GM18520 (cell line): Measurements from ENCODE around the gene RIC8B.

Experiments
- ATAC-seq: cut with Tn5 transposase; IDR thresholded peaks from one replicate; pipeline ENCODE4 v1.9.1; 2021; ENCODE audit not compliant: unreplicated experiment

RIC8B gene

DNA sequence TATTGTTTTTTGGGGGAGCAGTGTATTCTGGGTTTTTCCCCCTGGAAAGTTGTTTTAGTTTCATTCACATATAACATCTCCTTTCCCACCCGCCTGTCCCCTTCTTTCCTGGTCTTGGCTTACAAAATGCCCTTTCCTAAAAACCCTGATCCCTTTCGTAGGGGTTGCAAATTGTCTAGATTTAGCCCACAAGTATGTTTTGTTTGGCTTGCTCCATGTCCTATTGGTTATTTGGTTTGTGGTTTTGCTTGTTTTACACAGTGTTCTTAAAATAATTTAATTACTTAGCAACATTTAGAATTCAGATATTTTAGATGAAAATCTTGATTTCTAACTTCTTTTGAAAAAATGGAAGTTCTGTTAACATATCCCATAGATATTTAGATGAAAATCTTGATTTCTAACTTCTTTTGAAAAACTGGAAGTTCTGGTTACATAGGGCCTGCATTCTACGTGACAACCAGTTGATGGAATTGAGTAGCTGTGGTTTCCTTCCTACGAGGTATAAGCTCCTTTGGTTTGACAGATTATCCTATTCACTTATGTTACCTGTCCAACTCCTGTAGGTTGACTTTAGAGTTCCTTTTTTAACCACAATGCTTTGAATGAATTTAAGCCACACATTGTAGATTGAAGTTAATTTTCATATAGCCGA lies 92.1 kb downstream of the RIC8B start:
- no peak for ATAC-seq

DNA sequence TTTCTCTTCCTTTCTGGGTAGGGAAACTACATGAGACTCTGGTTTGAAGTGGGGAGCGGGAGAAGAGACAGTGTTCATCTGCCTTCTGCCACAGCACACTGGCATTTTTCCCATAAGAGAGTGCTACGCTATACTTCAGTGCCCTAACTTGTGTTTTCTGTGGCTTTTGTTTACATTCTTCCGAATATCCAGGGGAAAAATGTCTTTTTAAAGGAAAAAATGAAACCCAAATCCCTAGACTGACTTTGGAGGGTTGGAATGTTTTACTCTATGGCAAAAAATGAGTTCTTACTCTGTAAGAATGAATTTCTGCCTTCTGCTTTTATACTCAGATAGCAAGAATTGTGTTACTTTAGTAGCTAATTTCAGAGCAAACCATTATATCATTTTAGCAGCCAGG lies 93.2 kb downstream of the RIC8B start:
- ATAC-seq = no peak

DNA sequence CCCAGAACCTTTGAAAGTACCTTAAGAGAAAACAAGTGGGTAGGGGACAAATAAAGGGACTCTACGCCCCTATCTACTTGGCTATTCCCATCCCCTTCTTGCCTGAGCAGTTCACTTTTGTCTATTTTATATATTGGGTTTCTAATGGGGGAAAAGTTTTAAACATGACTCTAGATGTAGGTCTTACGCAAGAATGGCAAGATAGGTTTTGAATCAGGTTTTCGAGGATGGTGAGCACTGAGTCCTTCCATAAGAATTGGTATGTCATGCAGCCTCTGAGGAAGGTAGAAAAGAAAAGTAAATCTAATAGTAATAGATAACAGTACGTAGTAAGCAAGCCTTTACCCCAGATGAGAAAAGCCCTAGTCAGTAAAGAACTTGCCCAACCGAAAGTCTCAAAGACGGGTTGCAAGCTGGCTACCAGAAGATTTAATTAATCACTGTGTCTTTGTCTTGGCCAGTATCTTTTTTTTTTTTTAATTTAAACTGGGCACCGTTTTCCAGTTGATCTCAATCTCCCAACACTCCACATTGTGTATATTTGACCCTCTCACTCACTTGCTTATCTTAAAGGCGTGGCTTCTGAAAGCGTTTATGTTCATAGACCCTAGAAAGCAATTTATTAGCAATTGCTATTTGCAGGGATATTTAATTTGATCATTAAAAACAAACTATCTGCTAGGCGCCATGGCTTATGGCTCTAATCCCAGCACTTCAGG lies 94.7 kb downstream of the RIC8B start:
- no peak for ATAC-seq

DNA sequence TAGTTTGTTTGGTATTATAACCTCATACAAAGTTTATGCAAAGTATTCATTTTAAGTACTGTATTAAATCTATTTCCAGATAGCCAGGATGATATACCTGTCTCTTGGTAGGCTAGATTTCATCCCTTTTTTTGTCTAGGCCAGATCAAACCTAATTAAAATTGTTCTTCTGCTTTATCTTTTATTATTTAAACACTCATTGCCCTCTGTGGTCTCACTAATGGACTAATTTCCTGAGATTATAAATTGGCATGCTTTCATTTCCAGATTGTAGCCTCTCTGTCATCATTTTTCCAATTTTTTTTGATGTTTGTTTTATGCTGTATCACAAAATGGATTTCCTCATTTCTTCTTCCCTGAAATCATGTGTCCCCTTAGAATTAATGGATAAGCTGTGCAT lies 95.6 kb downstream of the RIC8B start:
- no peak for ATAC-seq

DNA sequence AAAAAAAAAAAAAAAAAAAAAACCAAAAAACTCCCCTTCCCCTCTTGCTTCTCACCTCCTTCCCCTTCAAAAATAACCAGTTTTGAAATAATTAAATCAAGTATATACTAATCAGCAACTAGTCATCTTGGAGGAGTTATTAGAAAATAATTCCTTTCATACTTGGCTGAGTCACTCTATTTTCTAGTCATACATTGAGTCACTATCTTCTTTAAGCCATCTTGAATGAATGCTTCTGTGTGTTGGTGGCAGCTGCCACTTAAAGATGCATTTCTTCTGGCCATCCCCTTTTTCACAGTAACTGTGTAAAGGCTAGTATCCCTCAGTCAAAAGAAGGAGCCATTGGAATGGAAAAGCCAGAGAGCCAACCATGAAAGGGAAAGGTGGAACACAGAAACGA lies 97.0 kb downstream of the RIC8B start:
- no peak for ATAC-seq

DNA sequence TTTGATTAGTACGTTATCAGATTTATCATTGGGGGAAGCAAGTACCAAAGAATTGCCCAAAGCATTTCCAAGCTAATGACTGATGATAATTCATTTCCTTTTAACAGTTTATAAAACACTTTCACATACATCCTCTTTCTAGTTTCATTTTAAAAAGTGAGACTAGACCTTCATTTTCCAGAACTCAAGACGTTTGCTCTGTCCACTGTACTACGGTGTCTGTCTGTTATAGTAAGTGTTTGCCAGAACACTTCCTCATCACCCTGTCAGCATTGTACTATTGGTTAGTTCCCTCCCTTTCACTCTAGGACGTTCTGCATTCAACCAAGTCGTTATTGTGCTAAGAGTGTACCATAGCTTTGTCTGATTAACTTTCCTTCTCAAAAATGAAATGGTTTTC lies 99.5 kb downstream of the RIC8B start:
- no peak for ATAC-seq

DNA sequence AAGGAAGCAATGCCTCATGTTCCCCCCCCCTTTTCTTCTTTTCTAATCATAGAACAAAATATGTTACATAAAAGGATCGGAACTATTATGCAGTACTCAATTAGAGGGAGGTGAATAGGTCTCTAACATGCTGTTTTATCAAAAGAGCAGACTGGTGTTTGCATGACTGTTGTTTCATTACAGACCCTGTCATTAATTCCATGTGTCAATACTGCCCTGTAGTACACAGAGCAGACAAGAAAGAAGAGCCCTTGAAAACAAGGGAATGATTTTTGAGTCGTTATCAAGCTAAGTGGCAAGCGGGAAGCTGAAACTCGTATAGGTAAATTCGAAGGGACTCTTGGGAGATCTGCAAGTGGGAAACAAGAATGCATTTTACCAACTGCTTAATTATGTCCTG lies 104.3 kb downstream of the RIC8B start:
- no peak for ATAC-seq

DNA sequence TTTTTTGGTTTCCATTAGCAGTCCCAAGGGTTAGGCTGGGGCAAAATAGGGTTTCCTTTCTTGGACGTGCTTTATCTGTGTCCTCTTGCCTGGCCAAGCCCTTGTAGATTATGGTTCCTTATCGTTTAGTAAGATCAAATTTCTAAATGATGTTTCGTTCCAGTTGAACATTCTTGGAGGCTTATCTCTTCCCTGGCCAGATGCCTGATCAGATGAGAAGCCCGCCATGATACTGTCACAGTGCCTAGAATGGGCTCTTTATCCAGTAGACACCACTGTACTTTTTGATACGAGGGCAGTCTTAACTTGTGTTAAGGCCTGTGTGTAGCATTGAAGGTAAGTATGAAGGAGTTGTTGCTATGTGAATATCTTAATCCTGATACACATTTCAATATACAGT lies 105.1 kb downstream of the RIC8B start:
- ATAC-seq = no peak

DNA sequence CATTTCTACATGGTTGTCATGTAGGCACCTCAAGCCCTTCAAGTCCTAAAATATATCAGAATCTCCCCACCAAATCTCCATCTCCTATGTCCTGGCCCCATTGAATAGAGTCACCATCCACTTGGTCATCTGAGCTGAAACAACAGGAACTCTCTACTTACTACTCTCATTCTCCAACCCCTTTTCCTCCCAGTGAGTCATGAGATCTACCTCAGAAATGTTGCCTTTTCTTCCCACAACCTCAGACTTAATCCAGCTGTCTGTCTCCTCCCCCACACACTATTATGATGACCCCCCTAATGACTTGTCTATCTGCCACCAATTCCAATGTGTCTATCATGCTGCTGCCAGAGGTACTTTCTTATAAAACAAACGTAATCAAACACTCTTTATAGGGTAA lies 108.9 kb downstream of the RIC8B start:
- ATAC-seq = no peak

DNA sequence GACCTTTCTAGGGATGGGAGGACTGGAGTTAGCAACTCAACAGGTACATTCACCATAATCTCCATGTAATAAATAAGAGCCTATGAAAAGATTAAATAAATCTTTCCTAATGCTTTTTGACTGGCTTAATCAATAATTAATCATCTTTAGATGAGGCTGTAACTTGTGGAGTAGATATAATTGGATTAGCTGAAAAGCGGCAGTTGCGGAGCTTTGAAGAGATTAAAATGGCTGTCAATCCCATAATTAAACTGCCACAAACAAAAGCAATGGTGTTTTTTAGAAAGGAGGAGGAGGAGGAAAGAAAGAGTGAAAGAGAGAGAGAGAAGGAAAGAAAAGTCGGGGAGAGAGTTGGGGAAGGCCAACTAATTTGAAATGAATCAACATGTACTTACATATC lies 110.5 kb downstream of the RIC8B start:
- ATAC-seq = no peak

DNA sequence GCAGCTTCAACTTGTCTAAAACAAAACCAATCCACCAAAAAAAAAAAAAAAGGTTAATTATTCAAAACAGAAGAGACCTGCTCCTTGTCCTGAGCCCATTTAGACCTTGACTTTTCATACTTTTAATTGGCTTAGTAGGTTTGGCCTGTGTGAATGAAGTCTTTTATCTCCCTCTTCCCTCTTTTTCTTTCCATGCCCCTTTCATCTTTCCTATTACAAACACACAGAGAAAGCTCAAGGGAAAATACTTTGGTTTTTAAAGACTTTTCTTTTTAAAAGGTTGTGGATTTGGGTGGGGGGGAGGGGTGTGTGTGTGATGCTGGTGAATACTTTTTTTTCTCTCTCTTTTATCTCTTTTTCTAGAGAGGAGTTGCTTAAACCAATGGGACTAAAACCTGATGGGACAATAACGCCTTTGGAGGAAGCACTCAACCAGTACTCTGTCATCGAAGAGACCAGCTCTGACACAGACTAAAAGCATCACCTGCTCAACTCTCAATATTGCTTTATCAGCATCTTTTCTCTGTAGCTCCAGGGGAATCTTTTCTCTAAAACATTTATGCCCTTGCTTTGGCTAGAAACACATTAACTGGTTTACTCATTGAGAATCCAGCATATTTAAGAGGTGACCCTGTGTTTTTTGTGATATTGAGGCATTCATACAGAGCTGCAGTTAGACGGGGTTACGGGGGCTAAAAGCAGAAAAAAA lies 111.2 kb downstream of the RIC8B start:
- ATAC-seq = no peak

DNA sequence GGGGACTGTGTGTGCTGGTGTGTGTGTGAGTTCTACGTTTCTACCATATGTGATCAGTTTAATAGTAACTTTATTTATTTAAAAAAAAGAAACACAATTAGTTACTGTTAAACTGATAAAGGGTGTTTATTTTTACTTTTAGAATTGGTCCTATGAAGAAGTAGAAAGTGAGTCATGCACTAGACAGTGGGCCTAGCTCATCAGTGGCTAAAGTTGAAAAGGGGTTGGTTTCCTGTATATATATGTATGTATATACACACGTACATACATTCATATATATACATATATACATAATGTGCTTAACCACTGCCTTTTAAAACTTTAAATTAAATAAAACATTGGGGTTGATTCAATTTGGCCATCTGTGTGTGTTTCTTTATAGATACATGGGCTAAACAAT lies 112.5 kb downstream of the RIC8B start:
- no peak for ATAC-seq

DNA sequence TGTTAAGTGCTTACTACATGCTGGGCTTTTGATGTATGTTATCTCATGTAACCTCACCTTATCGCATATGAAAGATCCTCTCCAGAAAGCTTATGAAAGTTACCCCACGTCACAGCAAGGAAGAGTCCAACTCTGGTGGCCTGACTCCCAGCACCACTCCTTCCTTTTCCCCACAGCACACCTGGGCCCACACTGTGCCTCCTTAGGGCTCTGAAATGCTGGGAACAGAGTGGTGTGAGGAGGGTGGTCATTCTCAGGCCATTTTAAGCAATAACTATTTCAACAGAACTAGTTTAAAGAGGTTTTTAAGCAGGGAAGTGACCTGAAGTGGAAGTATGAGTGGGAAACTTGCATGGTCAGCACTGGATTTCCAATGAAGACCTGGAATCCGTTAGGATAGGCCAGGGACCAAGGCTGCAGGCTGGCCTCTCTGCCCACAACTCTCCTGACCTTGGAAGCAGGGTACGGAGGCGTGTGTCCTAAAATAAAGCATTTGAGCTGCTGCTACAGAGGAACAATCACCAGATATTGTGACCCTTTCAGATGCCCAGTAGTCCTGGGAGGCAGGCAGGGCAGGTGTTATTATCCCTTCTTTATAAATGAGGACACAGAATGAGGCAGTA lies 114.0 kb downstream of the RIC8B start:
- ATAC-seq = no peak

DNA sequence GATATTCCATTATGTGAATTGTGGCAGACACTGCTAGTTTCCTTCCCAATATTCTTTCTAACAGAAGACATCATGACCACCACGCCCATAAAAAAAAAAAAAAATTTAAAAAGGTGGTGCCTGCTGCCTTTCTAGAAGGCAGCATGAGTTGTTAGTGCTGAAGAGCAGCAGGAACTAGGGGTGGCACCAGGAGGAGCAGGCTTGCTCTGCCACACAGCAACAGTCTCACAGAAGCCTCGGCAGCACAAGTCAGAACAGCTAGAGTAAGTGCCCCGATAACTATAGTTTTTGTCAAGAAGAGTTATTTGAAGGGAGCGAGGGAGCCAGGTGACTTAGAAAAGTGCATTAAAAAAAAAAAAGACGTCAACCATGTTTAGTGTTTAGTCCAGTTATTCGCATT lies 114.8 kb downstream of the RIC8B start:
- no peak for ATAC-seq

DNA sequence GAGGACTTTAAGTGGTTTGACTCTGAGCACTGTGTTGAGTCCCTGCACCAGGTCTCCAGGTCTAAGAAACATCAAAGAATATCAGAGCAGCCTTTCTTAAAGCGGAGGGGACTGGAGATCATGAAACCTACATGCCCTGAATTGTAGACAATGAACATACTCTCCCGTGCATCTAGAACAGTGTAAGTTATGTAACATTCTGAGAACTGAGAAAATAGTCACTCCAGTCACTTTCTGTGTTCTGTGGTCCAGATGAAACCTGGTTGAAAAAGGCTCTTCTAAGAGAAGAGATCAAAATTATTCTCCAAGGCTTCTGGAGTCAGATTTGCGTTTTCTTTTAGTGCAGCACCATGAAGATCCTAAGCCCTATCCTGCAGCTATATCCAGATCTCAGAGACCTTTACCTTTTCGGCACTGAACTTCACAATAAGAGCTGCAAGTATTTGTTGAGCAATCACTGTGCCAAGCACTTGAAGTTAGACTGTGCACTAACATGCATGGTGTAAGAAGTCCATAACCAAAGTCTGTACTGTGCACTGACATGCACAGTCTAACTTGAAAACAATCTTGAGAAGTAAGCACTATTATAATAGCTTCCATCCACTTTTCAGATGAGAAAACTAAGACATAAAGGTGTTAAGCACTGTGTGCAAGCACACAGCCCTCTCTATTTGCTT lies 115.6 kb downstream of the RIC8B start:
- no peak for ATAC-seq

DNA sequence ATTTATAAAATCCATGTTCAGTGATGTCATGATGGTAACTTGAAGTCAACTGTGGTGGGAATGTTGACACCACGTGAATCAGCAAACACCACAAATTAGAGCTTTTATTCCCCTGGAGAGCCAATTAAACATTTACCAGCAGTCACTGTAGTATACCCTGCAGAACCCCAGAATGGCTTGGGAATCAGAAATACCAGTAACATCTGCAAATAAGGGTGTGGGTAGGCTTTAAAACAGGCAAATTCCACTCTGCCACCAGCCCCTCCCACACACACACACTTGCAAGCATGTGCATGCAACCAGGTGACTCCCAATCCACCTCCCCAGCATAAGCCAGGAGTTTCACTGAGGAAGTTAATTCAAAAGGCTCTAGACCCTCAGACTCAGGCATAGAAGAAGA lies 117.6 kb downstream of the RIC8B start:
- no peak for ATAC-seq

DNA sequence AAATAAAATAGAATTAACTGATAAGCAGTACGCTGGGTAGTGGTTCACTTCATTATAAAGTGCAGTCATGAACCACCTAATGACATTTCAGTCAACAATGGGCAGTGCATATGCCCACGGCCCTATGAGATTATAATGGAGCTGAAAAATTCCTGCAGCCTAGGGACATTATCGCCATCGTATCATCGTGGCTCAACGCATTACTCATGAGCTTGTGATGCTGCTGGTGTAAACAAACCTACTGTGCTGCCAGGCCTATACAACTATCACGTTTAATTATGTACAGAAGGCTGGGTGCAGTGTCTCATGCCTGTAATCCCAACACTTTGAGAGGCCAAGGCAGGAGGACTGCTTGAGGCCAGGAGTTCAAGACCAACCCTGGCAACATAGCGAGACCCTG lies 119.0 kb downstream of the RIC8B start:
- no peak for ATAC-seq

DNA sequence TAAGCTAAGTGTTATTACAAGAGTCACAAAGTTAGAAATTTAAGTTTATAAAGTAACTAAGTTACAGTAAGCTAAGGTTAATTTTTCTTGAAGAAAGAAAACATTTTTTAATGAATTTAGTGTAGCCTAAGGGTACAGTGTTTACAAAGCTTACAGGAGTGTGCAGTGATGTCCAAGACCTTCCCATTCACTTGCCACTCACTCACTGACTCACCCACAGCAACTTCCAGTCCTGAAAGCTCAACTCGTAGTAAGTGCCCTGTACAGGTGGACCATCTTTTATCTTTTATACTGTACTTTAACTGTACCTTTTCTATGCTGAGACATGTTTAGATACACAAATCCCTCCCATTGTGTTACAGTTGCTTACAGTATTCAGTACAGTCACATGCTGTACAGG lies 120.3 kb downstream of the RIC8B start:
- ATAC-seq = no peak

DNA sequence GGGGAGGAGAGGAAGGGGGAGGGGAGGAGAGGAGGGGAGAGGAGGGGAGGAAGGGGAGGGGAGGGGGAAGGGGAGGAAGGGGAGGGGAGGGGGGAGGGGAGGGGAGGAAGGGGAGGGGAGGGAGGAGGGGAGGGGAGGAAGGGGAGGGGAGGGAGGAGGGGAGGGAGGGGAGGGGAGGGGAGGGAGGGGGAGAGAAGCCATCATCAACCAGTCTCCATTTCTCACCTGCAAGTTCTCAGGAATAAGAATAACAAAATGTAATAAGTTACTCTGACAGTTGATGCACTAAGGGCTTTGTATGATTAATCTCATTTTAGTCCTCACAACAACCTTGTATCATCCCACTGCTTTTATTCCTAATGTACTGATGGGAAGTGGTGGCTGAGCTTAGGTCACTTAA lies 122.1 kb downstream of the RIC8B start:
- no peak for ATAC-seq

DNA sequence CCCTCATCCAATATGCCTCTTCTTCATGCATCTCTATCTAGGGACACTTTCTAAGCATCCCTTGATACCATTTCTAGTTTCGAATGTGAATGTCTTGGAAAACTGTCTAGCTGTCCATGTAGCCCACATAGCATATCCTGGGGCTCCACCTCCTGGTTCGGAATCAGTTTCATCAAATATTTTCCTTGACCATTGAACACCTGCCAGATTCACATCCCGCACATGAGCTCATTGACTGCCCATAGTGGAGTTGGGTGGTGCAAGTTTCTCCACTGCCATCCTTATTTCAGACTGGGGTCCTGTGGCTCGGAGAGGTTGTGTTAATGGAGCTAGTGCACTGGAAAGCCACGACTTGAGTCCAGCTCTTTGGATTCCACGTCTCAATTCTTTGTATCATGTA lies 122.6 kb downstream of the RIC8B start:
- ATAC-seq = no peak
